K562 (cell line): ENCODE data around the gene FGF2. TPM values are rescaled to one million over a fixed set of nuclear protein-coding genes. Genes with fewer than 3 reads are reported as not detected.

ENCODE experiments used
- MEF2D ChIP-seq: conservative IDR thresholded peaks from 2 replicates; pipeline ENCODE4 v1.6.1; 2016; ENCODE audit warnings: low read depth, missing genetic modification characterization, missing compliant biosample characterization
- SRF ChIP-seq, 2 experiments: fragments of 250-450, 450-650 bp in 1 of 2; sonication (Bioruptor Pico) in 1 of 2; sonication (generic) in 1 of 2; formaldehyde crosslinking; IDR thresholded peaks; 2 replicates each; pipeline versions ENCODE4 v1.5.0 to v1.5.1; 2020 to 2022; ENCODE audit warnings: mild to moderate bottlenecking in 1 of 2, missing genetic modification reagents in 1 of 2
- ZNF282 ChIP-seq: sonication (generic); formaldehyde crosslinking; IDR thresholded peaks from 2 replicates; pipeline ENCODE4 v1.8.1; 2023; ENCODE audit warnings: missing genetic modification reagents
- ZNF561 ChIP-seq: fragments of 450-650 bp; formaldehyde crosslinking; conservative IDR thresholded peaks from 2 replicates; pipeline ENCODE4 v1.4.0; 2020; ENCODE audit warnings: mild to moderate bottlenecking, moderate library complexity
- ZNF668 ChIP-seq: fragments of 250-450 bp; sonication (Bioruptor Pico); IDR thresholded peaks from 2 replicates; pipeline ENCODE4 v1.8.0; 2022; ENCODE audit warnings: mild to moderate bottlenecking, inconsistent platforms
- polyA plus RNA-seq, 8 experiments: library from polyadenylated mRNA; depleted of rRNA in 4 of 8; stranded (reverse) in 5 of 8; unstranded in 3 of 8; fragments of >200 nt; fragmentation: Nextera tagmentation in 2 of 8; fragmentation: Illumina TruSeq in 1 of 8; extraction: Ambion mirVana in 2 of 8; extraction: Trizol in 1 of 8; gene quantifications; 2 replicates each; pipeline versions ENCODE4 v1.2.1 to v1.2.3, GENCODE V29; 2011 to 2014; ENCODE audit warnings: inconsistent platforms in 1 of 8, missing spikeins in 1 of 8
- total RNA-seq, 7 experiments: library from RNA; depleted of rRNA in 6 of 7; stranded (reverse); fragments of >200 nt in 6 of 7; fragmentation: Illumina TruSeq in 2 of 7; extraction: Trizol in 2 of 7; gene quantifications; 2 replicates each; pipeline versions ENCODE4 v1.2.1 to v1.2.3, GENCODE V29; 2011 to 2021; ENCODE audit warnings: low replicate concordance in 1 of 7
- TF ChIP-seq, protein P1 (sequence below), 2 experiments: IDR thresholded peaks in 1 of 2; conservative IDR thresholded peaks in 1 of 2; 2 replicates each; pipeline ENCODE4 v1.6.1; 2016; ENCODE audit warnings: low read depth in 2 of 2, mild to moderate bottlenecking in 1 of 2, missing compliant biosample characterization in 1 of 2, missing genetic modification characterization in 1 of 2, moderate library complexity in 1 of 2
- TF ChIP-seq, protein P2 (sequence below): fragments of 250-450 bp; sonication (Bioruptor Pico); IDR thresholded peaks from 2 replicates; pipeline ENCODE4 v1.4.0; 2020; ENCODE audit warnings: mild to moderate bottlenecking
- TF ChIP-seq, protein P3 (sequence below), 2 experiments: fragments of 250-450 bp in 1 of 2; fragments of 450-650 bp in 1 of 2; sonication (Bioruptor Pico) in 1 of 2; IDR thresholded peaks; 2 replicates each; pipeline versions ENCODE4 v1.6.1 to v1.8.0; 2016 to 2021; ENCODE audit warnings: mild to moderate bottlenecking in 2 of 2, moderate library complexity in 2 of 2, missing compliant biosample characterization in 1 of 2, missing genetic modification characterization in 1 of 2
- TF ChIP-seq, protein P4 (sequence below): fragments of 450-650 bp; formaldehyde crosslinking; IDR thresholded peaks from 2 replicates; pipeline ENCODE4 v1.4.0; 2022; ENCODE audit warnings: mild to moderate bottlenecking, moderate library complexity

FGF2 gene
- total and polyA plus RNA-seq, 9 of the 15 experiments (the other 6 are each of a cell fraction or from before 2014, with no cell fraction given), result 2.5 to 19.4 (median 9.2) TPM

DNA sequence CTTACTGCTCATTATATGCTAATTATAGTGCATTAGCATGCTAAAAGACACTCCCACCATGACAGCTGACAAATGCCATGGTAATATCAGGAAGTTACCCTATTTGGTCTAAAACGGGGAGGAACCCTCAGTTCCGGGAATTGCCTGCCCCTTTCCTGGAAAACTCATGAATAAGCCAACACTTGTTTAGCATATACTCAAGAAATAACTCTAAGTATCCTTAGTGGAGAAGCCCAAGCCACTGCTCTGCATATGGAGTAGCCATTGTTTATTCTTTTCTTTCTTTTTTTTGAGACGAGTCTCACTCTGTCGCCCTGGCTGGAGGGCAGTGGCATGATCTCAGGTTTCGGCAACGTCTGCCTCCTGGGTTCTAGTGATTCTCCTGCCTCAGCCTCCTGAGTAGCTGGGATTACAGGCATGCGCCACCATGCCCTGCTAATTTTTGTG, 80.3 kb downstream of the FGF2 start (continued):
- TF ChIP-seq, protein P1, sequence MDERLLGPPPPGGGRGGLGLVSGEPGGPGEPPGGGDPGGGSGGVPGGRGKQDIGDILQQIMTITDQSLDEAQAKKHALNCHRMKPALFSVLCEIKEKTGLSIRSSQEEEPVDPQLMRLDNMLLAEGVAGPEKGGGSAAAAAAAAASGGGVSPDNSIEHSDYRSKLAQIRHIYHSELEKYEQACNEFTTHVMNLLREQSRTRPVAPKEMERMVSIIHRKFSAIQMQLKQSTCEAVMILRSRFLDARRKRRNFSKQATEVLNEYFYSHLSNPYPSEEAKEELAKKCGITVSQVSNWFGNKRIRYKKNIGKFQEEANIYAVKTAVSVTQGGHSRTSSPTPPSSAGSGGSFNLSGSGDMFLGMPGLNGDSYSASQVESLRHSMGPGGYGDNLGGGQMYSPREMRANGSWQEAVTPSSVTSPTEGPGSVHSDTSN (CRISPR knock-in tag; IDR thresholded peaks at IDR 0.05; ENCODE audit: low read depth), result no peak
- TF ChIP-seq, protein P1 (tag; conservative IDR thresholded peaks at IDR 0.05; ENCODE audit: low read depth), result peak; percentile 44; the same call in 1 of the 2 replicates
- TF ChIP-seq, protein P2, sequence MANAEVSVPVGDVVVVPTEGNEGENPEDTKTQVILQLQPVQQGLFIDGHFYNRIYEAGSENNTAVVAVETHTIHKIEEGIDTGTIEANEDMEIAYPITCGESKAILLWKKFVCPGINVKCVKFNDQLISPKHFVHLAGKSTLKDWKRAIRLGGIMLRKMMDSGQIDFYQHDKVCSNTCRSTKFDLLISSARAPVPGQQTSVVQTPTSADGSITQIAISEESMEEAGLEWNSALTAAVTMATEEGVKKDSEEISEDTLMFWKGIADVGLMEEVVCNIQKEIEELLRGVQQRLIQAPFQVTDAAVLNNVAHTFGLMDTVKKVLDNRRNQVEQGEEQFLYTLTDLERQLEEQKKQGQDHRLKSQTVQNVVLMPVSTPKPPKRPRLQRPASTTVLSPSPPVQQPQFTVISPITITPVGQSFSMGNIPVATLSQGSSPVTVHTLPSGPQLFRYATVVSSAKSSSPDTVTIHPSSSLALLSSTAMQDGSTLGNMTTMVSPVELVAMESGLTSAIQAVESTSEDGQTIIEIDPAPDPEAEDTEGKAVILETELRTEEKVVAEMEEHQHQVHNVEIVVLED, result no peak
- TF ChIP-seq, protein P3, sequence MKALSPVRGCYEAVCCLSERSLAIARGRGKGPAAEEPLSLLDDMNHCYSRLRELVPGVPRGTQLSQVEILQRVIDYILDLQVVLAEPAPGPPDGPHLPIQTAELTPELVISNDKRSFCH (CRISPR knock-in tag; IDR thresholded peaks at IDR 0.05), result no peak
- TF ChIP-seq, protein P3 (tag; IDR thresholded peaks at IDR 0.05), result peak; percentile 95
- TF ChIP-seq MEF2D, result peak; percentile 46; the same call in 1 of the 2 replicates
- TF ChIP-seq ZNF668 (CRISPR knock-in tag), result no peak
- TF ChIP-seq ZNF282 (CRISPR knock-in tag), result no peak
- TF ChIP-seq ZNF561, result no peak
- TF ChIP-seq SRF (CRISPR knock-in tag; IDR thresholded peaks at IDR 0.05), result peak; percentile 89 to 98
- TF ChIP-seq, protein P4, sequence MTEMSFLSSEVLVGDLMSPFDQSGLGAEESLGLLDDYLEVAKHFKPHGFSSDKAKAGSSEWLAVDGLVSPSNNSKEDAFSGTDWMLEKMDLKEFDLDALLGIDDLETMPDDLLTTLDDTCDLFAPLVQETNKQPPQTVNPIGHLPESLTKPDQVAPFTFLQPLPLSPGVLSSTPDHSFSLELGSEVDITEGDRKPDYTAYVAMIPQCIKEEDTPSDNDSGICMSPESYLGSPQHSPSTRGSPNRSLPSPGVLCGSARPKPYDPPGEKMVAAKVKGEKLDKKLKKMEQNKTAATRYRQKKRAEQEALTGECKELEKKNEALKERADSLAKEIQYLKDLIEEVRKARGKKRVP (CRISPR knock-in tag), result no peak
